Measurements from ENCODE around the gene SLC11A2. TPM values are rescaled to one million over a fixed set of nuclear protein-coding genes. Genes with fewer than 3 reads are reported as not detected.

SLC11A2 gene
- total and polyA plus RNA-seq, 2 of the 13 experiments (the other 11 are each of a cell fraction or from before 2014, with no cell fraction given), result 71.7 to 77.0 TPM

GRCh38 chr12:51048661-51049251 is 22.6 kb upstream of the SLC11A2 start (continued):
- TF ChIP-seq, protein P1, sequence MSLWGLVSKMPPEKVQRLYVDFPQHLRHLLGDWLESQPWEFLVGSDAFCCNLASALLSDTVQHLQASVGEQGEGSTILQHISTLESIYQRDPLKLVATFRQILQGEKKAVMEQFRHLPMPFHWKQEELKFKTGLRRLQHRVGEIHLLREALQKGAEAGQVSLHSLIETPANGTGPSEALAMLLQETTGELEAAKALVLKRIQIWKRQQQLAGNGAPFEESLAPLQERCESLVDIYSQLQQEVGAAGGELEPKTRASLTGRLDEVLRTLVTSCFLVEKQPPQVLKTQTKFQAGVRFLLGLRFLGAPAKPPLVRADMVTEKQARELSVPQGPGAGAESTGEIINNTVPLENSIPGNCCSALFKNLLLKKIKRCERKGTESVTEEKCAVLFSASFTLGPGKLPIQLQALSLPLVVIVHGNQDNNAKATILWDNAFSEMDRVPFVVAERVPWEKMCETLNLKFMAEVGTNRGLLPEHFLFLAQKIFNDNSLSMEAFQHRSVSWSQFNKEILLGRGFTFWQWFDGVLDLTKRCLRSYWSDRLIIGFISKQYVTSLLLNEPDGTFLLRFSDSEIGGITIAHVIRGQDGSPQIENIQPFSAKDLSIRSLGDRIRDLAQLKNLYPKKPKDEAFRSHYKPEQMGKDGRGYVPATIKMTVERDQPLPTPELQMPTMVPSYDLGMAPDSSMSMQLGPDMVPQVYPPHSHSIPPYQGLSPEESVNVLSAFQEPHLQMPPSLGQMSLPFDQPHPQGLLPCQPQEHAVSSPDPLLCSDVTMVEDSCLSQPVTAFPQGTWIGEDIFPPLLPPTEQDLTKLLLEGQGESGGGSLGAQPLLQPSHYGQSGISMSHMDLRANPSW (CRISPR knock-in tag; IDR thresholded peaks at IDR 0.05; ENCODE audit: borderline replicate concordance), result no peak
- no peak for TF ChIP-seq TOPORS (CRISPR knock-in tag; IDR thresholded peaks at IDR 0.05)
- TF ChIP-seq KDM5A (IDR thresholded peaks at IDR 0.05; ENCODE audit: borderline replicate concordance, low read length), result no peak
- no peak for TF ChIP-seq ZNF432 (CRISPR knock-in tag; IDR thresholded peaks at IDR 0.05; ENCODE audit: borderline replicate concordance)
- no peak for TF ChIP-seq TBP (CRISPR knock-in tag; IDR thresholded peaks at IDR 0.05)
- TF ChIP-seq ZFY (CRISPR knock-in tag; IDR thresholded peaks at IDR 0.05), result no peak
- TF ChIP-seq PRDM15 (CRISPR knock-in tag; IDR thresholded peaks at IDR 0.05), result no peak
- TF ChIP-seq TARDBP (CRISPR knock-in tag; IDR thresholded peaks at IDR 0.05), result no peak
- no peak for TF ChIP-seq KLF13 (CRISPR knock-in tag; IDR thresholded peaks at IDR 0.05)
- no peak for TF ChIP-seq LRRFIP1 (CRISPR knock-in tag; conservative IDR thresholded peaks at IDR 0.05)
- TF ChIP-seq MEF2D (CRISPR knock-in tag; IDR thresholded peaks at IDR 0.05), result no peak
- no peak for TF ChIP-seq ZNF619 (CRISPR knock-in tag; IDR thresholded peaks at IDR 0.05)
- TF ChIP-seq, protein P2, sequence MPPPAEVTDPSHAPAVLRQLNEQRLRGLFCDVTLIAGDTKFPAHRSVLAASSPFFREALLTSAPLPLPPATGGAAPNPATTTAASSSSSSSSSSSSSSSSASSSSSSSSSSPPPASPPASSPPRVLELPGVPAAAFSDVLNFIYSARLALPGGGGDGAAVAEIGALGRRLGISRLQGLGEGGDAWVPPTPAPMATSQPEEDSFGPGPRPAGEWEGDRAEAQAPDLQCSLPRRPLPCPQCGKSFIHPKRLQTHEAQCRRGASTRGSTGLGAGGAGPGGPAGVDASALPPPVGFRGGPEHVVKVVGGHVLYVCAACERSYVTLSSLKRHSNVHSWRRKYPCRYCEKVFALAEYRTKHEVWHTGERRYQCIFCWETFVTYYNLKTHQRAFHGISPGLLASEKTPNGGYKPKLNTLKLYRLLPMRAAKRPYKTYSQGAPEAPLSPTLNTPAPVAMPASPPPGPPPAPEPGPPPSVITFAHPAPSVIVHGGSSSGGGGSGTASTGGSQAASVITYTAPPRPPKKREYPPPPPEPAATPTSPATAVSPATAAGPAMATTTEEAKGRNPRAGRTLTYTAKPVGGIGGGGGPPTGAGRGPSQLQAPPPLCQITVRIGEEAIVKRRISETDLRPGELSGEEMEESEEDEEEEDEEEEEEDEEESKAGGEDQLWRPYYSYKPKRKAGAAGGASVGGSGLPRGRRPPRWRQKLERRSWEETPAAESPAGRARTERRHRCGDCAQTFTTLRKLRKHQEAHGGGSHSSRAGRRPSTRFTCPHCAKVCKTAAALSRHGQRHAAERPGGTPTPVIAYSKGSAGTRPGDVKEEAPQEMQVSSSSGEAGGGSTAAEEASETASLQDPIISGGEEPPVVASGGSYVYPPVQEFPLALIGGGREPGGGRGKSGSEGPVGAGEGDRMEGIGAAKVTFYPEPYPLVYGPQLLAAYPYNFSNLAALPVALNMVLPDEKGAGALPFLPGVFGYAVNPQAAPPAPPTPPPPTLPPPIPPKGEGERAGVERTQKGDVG (CRISPR knock-in tag; IDR thresholded peaks at IDR 0.05; ENCODE audit: borderline replicate concordance), result no peak
- TF ChIP-seq MLLT10 (CRISPR knock-in tag; IDR thresholded peaks at IDR 0.05), result no peak

Data from HepG2 (cell line).